SK-N-SH (cell line): ENCODE results near the gene RAI1. TPM values are rescaled to one million over a fixed set of nuclear protein-coding genes. Genes with fewer than 3 reads are reported as not detected.

Experiments
- CTCF ChIA-PET: fragments of 300-600, 350-600 bp; formaldehyde crosslinking; extraction: SDS; loops from one replicate; lab custom pipeline; 2021; lab: Yijun Ruan, JAX
- POLR2A ChIA-PET: fragments of 350-600 bp; sonication (Branson Sonifier 250); formaldehyde crosslinking; extraction: SDS; loops from one replicate; lab custom pipeline; 2020; ENCODE audit warnings: antibody characterized with exemption, inconsistent platforms; lab: Yijun Ruan, JAX
- DNase-seq: peaks from one replicate; pipeline ENCODE4 v3.0.0; 2012
- H2AFZ ChIP-seq: fragments of 200-600 bp; sonication (generic); 2 replicates; pipeline ENCODE4 v1.8.1; 2016; ENCODE audit warnings: antibody characterized with exemption, mild to moderate bottlenecking, low read depth
- H3F3A ChIP-seq: fragments of 200-600 bp; sonication (generic); replicated peaks from 2 replicates; pipeline ENCODE3; 2016; ENCODE audit warnings: antibody characterized with exemption, mild to moderate bottlenecking; ENCODE audit not compliant: insufficient read depth
- H3K27ac ChIP-seq, 2 experiments: fragments of 200-500 bp in 1 of 2; fragments of 200-600 bp in 1 of 2; sonication (Bioruptor generic) in 1 of 2; sonication (generic), shearing (Covaris generic) in 1 of 2; 2 replicates each; pipeline versions ENCODE4 v1.5.1 to v1.6.1; 2014 to 2016; ENCODE audit warnings: low read depth in 2 of 2, inconsistent platforms in 1 of 2, low read length in 1 of 2, mild to moderate bottlenecking in 1 of 2, mixed read lengths in 1 of 2
- H3K27me3 ChIP-seq: fragments of 200-600 bp; sonication (generic), shearing (Covaris generic); 2 replicates; pipeline ENCODE4 v1.6.1; 2016; ENCODE audit warnings: mixed run types; ENCODE audit not compliant: insufficient read depth
- H3K36me3 ChIP-seq, 2 experiments: fragments of 200-500 bp in 1 of 2; fragments of 200-600 bp in 1 of 2; sonication (Bioruptor generic) in 1 of 2; sonication (generic) in 1 of 2; replicated peaks in 1 of 2; 2 replicates each; pipeline versions ENCODE3 to v1.5.1; 2014 to 2016; ENCODE audit warnings: low read length in 1 of 2, mild to moderate bottlenecking in 1 of 2; ENCODE audit not compliant: insufficient read depth in 2 of 2, control insufficient read depth in 1 of 2
- H3K4me1 ChIP-seq, 2 experiments: fragments of 200-500 bp in 1 of 2; fragments of 200-600 bp in 1 of 2; sonication (Bioruptor generic) in 1 of 2; sonication (generic), shearing (Covaris generic) in 1 of 2; 2 replicates each; pipeline versions ENCODE4 v1.5.1 to v1.6.1; 2014 to 2016; ENCODE audit warnings: low read depth in 1 of 2, low read length in 1 of 2, mixed run types in 1 of 2; ENCODE audit not compliant: insufficient read depth in 2 of 2, control insufficient read depth in 1 of 2
- H3K4me2 ChIP-seq: fragments of 200-600 bp; sonication (generic), shearing (Covaris generic); 2 replicates; pipeline ENCODE4 v1.6.1; 2017; ENCODE audit warnings: mixed run types
- H3K4me3 ChIP-seq, 2 experiments: fragments of 200-500 bp in 1 of 2; fragments of 200-600 bp in 1 of 2; sonication (Bioruptor generic) in 1 of 2; sonication (generic), shearing (Covaris generic) in 1 of 2; 2 replicates each; pipeline versions ENCODE4 v1.5.1 to v1.8.1; 2014 to 2016; ENCODE audit warnings: low read depth in 2 of 2, inconsistent platforms in 1 of 2, low read length in 1 of 2, mild to moderate bottlenecking in 1 of 2, mixed read lengths in 1 of 2, moderate library complexity in 1 of 2
- H3K79me2 ChIP-seq: fragments of 200-600 bp; sonication (generic); 2 replicates; pipeline ENCODE4 v1.8.1; 2017; ENCODE audit warnings: mild to moderate bottlenecking; ENCODE audit not compliant: insufficient read depth
- H3K9ac ChIP-seq: fragments of 200-600 bp; sonication (generic); 2 replicates; pipeline ENCODE4 v1.6.1; 2017; ENCODE audit warnings: mixed run types
- H3K9me2 ChIP-seq: fragments of 200-600 bp; sonication (generic); 2 replicates; pipeline ENCODE4 v1.6.1; 2017; ENCODE audit warnings: mixed run types
- H3K9me3 ChIP-seq: fragments of 200-600 bp; sonication (generic); 2 replicates; pipeline ENCODE4 v1.6.1; 2017; ENCODE audit warnings: mixed run types, mild to moderate bottlenecking, moderate library complexity
- H4K20me1 ChIP-seq: fragments of 200-600 bp; sonication (generic); 2 replicates; pipeline ENCODE4 v1.6.1; 2017; ENCODE audit warnings: mild to moderate bottlenecking, mixed run types; ENCODE audit not compliant: insufficient read depth
- EP300 ChIP-seq, 2 experiments: IDR thresholded peaks; 2 replicates each; pipeline versions ENCODE4 v1.4.0 to v1.6.1; 2012; ENCODE audit warnings: borderline replicate concordance in 1 of 2, low read depth in 1 of 2, low read length in 1 of 2
- EZH2phosphoT487 ChIP-seq: fragments of 200-600 bp; sonication (generic); IDR thresholded peaks from 2 replicates; pipeline ENCODE4 v1.6.1; 2017; ENCODE audit warnings: low read depth, mixed run types, mild to moderate bottlenecking, antibody characterized with exemption, moderate library complexity, borderline replicate concordance
- FOSL2 ChIP-seq: IDR thresholded peaks from 2 replicates; pipeline ENCODE4 v1.4.0; 2012; ENCODE audit warnings: low read depth, mild to moderate bottlenecking, moderate library complexity, borderline replicate concordance
- FOXJ3 ChIP-seq: sonication (generic); formaldehyde crosslinking; IDR thresholded peaks from 2 replicates; pipeline ENCODE4 v1.5.1; 2020; ENCODE audit warnings: mild to moderate bottlenecking, missing genetic modification reagents
- FOXM1 ChIP-seq: IDR thresholded peaks from 2 replicates; pipeline ENCODE4 v1.4.0; 2012; ENCODE audit warnings: low read depth, mild to moderate bottlenecking
- JUND ChIP-seq: IDR thresholded peaks from 2 replicates; pipeline ENCODE4 v1.4.0; 2012
- MEF2A ChIP-seq: IDR thresholded peaks from 2 replicates; pipeline ENCODE4 v1.4.0; 2012; ENCODE audit warnings: low read depth, borderline replicate concordance
- NRF1 ChIP-seq: IDR thresholded peaks from 2 replicates; pipeline ENCODE4 v1.6.1; 2012; ENCODE audit warnings: low read depth, mild to moderate bottlenecking, low read length
- POLR2AphosphoS5 ChIP-seq: IDR thresholded peaks from 2 replicates; pipeline ENCODE4 v1.6.1; 2012; ENCODE audit warnings: low read depth, low read length
- RAD21 ChIP-seq: IDR thresholded peaks from 2 replicates; pipeline ENCODE4 v1.6.1; 2012; ENCODE audit warnings: mild to moderate bottlenecking, low read length
- RCOR1 ChIP-seq: fragments of 150-350 bp; IDR thresholded peaks from 2 replicates; pipeline ENCODE4 v1.6.1; 2017; ENCODE audit warnings: antibody characterized with exemption, low read length
- RFX5 ChIP-seq: IDR thresholded peaks from 2 replicates; pipeline ENCODE4 v1.6.1; 2012; ENCODE audit warnings: mild to moderate bottlenecking, improper control_type of control experiment, low read length
- RXRA ChIP-seq: IDR thresholded peaks from 2 replicates; pipeline ENCODE4 v1.4.0; 2012; ENCODE audit warnings: low read depth, mild to moderate bottlenecking, borderline replicate concordance
- TAF1 ChIP-seq: IDR thresholded peaks from 2 replicates; pipeline ENCODE4 v1.6.1; 2012; ENCODE audit warnings: low read depth, mild to moderate bottlenecking, low read length, moderate library complexity, borderline replicate concordance
- WGBS: methylation state at CpG from one replicate; pipeline ENCODE4 v1.1.6; 2017; ENCODE audit warnings: low lambda C conversion rate; 5-methylcytosine and 5-hydroxymethylcytosine counted together
- polyA plus RNA-seq, 3 experiments: library from polyadenylated mRNA; depleted of rRNA; stranded (reverse); fragments of >200 nt; gene quantifications; 2 replicates each; pipeline ENCODE4 v1.2.3, GENCODE V29; 2012
- TF ChIP-seq, protein P1 (sequence below): IDR thresholded peaks from 2 replicates; pipeline ENCODE4 v1.4.0; 2012; ENCODE audit warnings: low read depth, borderline replicate concordance
- TF ChIP-seq, protein P2 (sequence below): IDR thresholded peaks from 2 replicates; pipeline ENCODE4 v1.4.0; 2012; ENCODE audit warnings: low read depth, borderline replicate concordance
- TF ChIP-seq, protein P3 (sequence below): IDR thresholded peaks from 2 replicates; pipeline ENCODE4 v1.4.0; 2012; ENCODE audit warnings: low read depth
- TF ChIP-seq, protein P4 (sequence below): fragments of 150-350 bp; IDR thresholded peaks from 2 replicates; pipeline ENCODE4 v1.6.1; 2017; ENCODE audit warnings: antibody characterized with exemption, low read length, low read depth, borderline replicate concordance

Gene RAI1
- polyA plus RNA-seq, 1 of the 3 experiments (the other 2 are of a cell fraction): 4.7 TPM

DNA sequence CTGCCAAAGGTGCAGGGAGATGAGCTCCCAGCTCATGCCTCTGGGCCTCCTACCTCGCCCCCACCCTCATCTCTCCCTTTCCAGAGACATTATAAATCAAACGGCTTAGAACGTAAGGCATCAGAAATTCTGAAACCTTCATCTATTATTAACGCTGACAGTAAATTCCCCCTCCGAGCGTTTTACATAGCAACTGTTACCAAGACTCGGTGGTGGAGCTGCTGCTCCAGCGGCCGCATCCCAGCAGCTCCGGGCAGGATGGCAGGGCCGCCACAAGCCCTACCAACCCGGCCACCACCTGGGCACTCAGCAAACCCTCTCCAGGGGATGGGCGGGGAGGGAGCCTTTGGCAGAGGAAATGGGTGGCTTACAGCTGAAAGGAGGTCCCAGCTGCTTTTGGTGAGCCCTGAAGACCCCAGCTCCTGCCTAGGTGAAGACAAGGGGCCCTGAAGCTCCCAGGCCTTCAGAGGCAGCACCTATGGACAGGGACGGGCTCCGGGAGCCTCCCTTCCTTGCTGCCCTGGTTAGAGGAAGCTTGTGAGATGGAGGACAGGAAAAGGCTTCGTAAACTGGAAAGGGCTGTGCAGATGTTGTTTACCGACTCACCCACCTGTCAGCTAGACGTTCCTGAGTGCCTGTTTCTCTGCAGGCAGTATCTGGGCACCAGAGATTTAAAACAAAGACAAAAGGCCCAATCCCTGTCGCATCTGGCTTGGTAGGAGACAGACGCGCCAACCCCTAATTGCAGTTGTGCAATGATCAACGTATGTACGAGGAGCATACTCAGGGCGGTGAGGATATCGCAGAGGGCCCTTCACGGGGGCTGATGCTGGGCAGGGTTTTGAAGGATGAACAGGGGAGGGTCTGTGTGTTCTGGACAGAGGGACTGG, 76.9 kb downstream of the RAI1 start:
- Histone ChIP-seq H3K9me2 (no peaks in the 10 kb centered on the region), H3K4me3 (no peak overlapping the region), H3K4me2 (no peak overlapping the region), H3K79me2 (peaks cover 44% of the 10 kb centered on the region; the same call in 1 of the 2 replicates), H3K9ac (no peak overlapping the region), H3K36me3 (peaks cover 0 to 2% of the 10 kb centered on the region in 2 experiments), H3K4me1 (peaks cover 6 to 55% of the 10 kb centered on the region in 2 experiments; a peak in 2 of 4 replicates), H4K20me1 (peaks cover 42% of the 10 kb centered on the region), H3K27ac (peak overlapping the region in 1 of 2 experiments; percentile 47; a peak in 1 of 4 replicates), H3K9me3 (no peaks in the 10 kb centered on the region), H3F3A (no peaks in the 10 kb centered on the region), H2AFZ (no peak overlapping the region), H3K27me3 (no peaks in the 10 kb centered on the region)
- CTCF ChIA-PET: interaction anchor here (0.6 to 1.2 kb wide), 7 partner anchors 9 to 102 kb away, joined by 3 to 4 read pairs (median 3); no protein-coding TSS in a partner anchor
- POLR2A ChIA-PET: no interaction called here
- TF ChIP-seq FOSL2: no peak
- no peak for TF ChIP-seq POLR2AphosphoS5
- no peak for TF ChIP-seq MEF2A
- no peak for TF ChIP-seq FOXM1
- TF ChIP-seq, protein P1, sequence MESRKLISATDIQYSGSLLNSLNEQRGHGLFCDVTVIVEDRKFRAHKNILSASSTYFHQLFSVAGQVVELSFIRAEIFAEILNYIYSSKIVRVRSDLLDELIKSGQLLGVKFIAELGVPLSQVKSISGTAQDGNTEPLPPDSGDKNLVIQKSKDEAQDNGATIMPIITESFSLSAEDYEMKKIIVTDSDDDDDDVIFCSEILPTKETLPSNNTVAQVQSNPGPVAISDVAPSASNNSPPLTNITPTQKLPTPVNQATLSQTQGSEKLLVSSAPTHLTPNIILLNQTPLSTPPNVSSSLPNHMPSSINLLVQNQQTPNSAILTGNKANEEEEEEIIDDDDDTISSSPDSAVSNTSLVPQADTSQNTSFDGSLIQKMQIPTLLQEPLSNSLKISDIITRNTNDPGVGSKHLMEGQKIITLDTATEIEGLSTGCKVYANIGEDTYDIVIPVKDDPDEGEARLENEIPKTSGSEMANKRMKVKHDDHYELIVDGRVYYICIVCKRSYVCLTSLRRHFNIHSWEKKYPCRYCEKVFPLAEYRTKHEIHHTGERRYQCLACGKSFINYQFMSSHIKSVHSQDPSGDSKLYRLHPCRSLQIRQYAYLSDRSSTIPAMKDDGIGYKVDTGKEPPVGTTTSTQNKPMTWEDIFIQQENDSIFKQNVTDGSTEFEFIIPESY: no peak
- TF ChIP-seq, protein P2, sequence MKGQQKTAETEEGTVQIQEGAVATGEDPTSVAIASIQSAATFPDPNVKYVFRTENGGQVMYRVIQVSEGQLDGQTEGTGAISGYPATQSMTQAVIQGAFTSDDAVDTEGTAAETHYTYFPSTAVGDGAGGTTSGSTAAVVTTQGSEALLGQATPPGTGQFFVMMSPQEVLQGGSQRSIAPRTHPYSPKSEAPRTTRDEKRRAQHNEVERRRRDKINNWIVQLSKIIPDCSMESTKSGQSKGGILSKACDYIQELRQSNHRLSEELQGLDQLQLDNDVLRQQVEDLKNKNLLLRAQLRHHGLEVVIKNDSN: no peak
- no peak for TF ChIP-seq JUND
- TF ChIP-seq EP300 (IDR thresholded peaks at IDR 0.05; ENCODE audit: borderline replicate concordance in 1 of 2, low read depth in 1 of 2, low read length in 1 of 2): no peak
- TF ChIP-seq TAF1: no peak
- TF ChIP-seq, protein P3, sequence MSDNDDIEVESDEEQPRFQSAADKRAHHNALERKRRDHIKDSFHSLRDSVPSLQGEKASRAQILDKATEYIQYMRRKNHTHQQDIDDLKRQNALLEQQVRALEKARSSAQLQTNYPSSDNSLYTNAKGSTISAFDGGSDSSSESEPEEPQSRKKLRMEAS: no peak
- TF ChIP-seq EZH2phosphoT487: no peak
- TF ChIP-seq RCOR1: no peak
- TF ChIP-seq NRF1: no peak
- TF ChIP-seq RFX5: no peak
- TF ChIP-seq FOXJ3 (CRISPR knock-in tag): no peak
- no peak for TF ChIP-seq RXRA
- no peak for TF ChIP-seq RAD21
- TF ChIP-seq, protein P4, sequence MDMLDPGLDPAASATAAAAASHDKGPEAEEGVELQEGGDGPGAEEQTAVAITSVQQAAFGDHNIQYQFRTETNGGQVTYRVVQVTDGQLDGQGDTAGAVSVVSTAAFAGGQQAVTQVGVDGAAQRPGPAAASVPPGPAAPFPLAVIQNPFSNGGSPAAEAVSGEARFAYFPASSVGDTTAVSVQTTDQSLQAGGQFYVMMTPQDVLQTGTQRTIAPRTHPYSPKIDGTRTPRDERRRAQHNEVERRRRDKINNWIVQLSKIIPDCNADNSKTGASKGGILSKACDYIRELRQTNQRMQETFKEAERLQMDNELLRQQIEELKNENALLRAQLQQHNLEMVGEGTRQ: no peak
- 94% methylated on average over 24 of the region's 26 CpGs for WGBS
- DNase-seq: no peak
